NB4 (cell line): Measurements from ENCODE around the gene TTC33.

Source experiments
- MYC ChIP-seq: IDR thresholded peaks from 2 replicates; pipeline ENCODE4 v1.6.1; 2011; ENCODE audit warnings: low read depth, low read length
- TF ChIP-seq, protein P1 (sequence below): IDR thresholded peaks from 2 replicates; pipeline ENCODE4 v1.6.1; 2011; ENCODE audit warnings: low read depth, low read length
- TF ChIP-seq, protein P2 (sequence below): IDR thresholded peaks from one replicate; pipeline ENCODE4 v1.5.1; 2012; ENCODE audit warnings: low read depth, low read length

GRCh38 chr5:40514976-40515375, 240.8 kb downstream of the TTC33 start:
- TF ChIP-seq, protein P1, sequence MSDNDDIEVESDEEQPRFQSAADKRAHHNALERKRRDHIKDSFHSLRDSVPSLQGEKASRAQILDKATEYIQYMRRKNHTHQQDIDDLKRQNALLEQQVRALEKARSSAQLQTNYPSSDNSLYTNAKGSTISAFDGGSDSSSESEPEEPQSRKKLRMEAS: no peak
- no peak for TF ChIP-seq MYC
- TF ChIP-seq, protein P2, sequence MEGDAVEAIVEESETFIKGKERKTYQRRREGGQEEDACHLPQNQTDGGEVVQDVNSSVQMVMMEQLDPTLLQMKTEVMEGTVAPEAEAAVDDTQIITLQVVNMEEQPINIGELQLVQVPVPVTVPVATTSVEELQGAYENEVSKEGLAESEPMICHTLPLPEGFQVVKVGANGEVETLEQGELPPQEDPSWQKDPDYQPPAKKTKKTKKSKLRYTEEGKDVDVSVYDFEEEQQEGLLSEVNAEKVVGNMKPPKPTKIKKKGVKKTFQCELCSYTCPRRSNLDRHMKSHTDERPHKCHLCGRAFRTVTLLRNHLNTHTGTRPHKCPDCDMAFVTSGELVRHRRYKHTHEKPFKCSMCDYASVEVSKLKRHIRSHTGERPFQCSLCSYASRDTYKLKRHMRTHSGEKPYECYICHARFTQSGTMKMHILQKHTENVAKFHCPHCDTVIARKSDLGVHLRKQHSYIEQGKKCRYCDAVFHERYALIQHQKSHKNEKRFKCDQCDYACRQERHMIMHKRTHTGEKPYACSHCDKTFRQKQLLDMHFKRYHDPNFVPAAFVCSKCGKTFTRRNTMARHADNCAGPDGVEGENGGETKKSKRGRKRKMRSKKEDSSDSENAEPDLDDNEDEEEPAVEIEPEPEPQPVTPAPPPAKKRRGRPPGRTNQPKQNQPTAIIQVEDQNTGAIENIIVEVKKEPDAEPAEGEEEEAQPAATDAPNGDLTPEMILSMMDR: no peak
